AG04449 (cell line): Measurements from ENCODE around the gene WNT11.

Experiments
- CTCF ChIA-PET: fragments of 350-600 bp; formaldehyde crosslinking; extraction: SDS; loops from one replicate; lab custom pipeline; 2021; ENCODE audit warnings: antibody characterized with exemption; lab: Yijun Ruan, JAX
- POLR2A ChIA-PET: fragments of 400-600, 350-600 bp; formaldehyde crosslinking; extraction: SDS; loops from one replicate; lab custom pipeline; 2020; ENCODE audit warnings: antibody characterized with exemption, inconsistent platforms; lab: Yijun Ruan, JAX
- DNase-seq: peaks from one replicate; pipeline ENCODE4 v3.0.0-alpha.2; 2010; ENCODE audit warnings: low read depth, low spot score
- H3K4me3 ChIP-seq: 2 replicates; pipeline ENCODE4 v1.5.1; 2011; ENCODE audit warnings: low read depth, mild to moderate bottlenecking, control low read depth, low read length
- TF ChIP-seq, protein P1 (sequence below): IDR thresholded peaks from one replicate; pipeline ENCODE4 v1.5.1; 2011; ENCODE audit warnings: mild to moderate bottlenecking, moderate library complexity, low read length, control low read depth, inconsistent platforms; ENCODE audit not compliant: insufficient read depth; ENCODE audit errors: missing control alignments

WNT11 gene

DNA sequence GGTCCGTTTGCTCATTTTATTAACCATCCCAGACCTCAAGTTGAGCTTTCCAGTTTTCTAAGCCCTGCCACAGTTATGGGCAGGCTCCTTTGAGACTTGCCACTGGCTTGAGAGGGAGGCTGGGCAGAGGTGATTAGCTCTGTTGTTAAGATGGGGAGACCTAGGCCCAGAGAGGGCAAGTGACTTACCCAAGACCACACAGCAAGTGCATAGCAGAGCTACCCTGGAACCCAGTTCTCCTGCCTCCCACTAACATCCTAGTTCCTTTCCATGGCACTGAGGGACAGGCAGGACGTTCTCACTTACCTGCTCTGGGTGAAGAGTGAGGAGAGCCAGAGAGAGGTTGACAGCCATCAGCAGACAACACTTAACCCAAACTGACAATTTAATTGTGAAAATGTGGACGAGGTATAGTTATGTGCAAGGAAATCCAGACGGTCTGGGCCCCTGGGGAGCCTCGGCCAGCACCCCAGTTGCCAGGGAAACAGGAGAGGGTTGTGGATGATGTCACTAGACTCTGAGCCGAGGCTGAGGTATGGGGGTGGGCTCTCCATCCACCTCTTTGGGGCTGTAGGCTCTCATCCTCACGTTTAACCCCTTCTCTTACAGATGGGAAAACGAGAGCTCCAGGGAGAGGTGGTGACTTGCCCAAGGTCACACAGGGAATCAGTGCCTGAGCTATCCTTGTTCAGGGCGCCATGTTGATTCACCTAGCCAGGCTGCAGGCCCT, 12.3 kb upstream of the WNT11 start:
- no peak overlapping the region for H3K4me3 ChIP-seq
- TF ChIP-seq, protein P1, sequence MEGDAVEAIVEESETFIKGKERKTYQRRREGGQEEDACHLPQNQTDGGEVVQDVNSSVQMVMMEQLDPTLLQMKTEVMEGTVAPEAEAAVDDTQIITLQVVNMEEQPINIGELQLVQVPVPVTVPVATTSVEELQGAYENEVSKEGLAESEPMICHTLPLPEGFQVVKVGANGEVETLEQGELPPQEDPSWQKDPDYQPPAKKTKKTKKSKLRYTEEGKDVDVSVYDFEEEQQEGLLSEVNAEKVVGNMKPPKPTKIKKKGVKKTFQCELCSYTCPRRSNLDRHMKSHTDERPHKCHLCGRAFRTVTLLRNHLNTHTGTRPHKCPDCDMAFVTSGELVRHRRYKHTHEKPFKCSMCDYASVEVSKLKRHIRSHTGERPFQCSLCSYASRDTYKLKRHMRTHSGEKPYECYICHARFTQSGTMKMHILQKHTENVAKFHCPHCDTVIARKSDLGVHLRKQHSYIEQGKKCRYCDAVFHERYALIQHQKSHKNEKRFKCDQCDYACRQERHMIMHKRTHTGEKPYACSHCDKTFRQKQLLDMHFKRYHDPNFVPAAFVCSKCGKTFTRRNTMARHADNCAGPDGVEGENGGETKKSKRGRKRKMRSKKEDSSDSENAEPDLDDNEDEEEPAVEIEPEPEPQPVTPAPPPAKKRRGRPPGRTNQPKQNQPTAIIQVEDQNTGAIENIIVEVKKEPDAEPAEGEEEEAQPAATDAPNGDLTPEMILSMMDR: no peak
- ChIA-PET POLR2A (no interaction called here), CTCF (interaction anchor here (0.6 to 3.2 kb wide), 4 partner anchors 11 to 104 kb away, joined by 3 to 25 read pairs (median 8); no protein-coding TSS in a partner anchor)
- DNase-seq: no peak

DNA sequence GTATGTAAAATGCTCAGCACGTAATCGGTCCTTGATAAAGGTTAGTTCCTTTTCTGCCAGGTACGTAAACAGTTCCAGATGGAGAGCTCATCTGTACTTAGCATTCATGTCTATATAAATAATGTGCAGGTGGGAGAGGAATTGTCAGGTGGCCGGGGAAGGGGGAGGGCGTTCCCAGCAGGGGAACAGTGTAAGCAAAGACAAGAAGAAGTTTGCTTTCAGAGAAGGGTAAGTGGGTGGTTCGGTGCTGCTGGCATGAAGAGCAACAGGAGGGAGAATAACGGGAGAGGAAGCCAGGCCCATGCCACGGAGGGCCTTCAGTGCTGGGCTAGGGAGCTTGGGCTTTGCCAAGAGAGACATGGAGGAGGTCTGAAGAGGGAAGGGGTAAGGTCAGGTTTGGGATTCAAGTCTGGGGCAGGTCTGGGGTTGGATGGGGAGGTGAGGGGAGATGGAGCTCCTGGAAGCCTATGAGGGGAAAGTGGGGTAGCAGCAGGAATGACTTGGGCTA, 11.4 kb upstream of the WNT11 start:
- ChIA-PET CTCF (interaction anchor here (0.6 to 3.2 kb wide), 5 partner anchors 10 to 104 kb away, joined by 3 to 25 read pairs (median 11); no protein-coding TSS in a partner anchor), POLR2A (no interaction called here)

DNA sequence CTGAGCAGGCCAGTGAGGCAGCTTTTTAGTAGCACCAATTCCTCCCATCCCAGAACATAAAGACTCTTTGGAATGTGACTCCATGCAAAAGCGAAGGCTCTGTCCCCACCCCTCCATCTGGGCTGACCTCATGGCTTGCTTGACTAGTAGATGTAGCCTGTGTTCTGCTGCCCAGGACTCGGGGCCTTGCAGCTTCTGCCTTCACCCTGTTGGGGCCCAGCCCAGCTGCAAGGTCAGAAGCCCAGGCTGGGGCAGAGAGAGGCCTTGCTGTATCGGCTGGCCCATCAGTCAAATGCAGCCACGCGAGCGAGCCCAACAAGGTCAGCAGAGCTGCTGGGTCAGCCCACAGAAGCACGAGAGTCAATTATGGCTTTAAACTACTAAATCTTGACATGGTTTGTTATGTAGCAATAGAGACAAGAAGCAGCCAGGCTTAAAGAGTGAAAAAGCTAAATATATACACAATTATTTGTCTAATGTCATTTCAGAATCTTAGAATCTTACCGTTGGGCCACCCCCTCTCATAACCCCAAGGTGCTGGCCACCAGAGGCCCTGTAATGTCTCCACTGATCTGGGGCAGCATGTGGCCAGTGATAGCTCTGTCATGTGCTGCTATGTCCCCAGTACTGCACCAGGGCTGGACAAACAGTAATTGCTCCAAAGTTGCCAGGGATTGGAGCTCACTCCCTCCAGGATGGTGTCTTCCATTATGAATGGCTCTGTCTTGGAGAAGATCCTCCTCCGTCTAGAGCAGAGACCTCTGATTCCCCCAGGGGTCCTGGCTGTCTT, 10.4 kb upstream of the WNT11 start:
- no peak overlapping the region for H3K4me3 ChIP-seq
- DNase-seq: no peak
- CTCF ChIA-PET: interaction anchor here (1.2 to 3.2 kb wide), 3 partner anchors 9 to 319 kb away, joined by 3 to 12 read pairs (median 11); no protein-coding TSS in a partner anchor
- TF ChIP-seq, protein P1: no peak
- POLR2A ChIA-PET: no interaction called here

More for the DNA sequence above, 11.4 kb upstream of the WNT11 start:
- TF ChIP-seq, protein P1: no peak
- H3K4me3 ChIP-seq: no peak overlapping the region
- no peak for DNase-seq

DNA sequence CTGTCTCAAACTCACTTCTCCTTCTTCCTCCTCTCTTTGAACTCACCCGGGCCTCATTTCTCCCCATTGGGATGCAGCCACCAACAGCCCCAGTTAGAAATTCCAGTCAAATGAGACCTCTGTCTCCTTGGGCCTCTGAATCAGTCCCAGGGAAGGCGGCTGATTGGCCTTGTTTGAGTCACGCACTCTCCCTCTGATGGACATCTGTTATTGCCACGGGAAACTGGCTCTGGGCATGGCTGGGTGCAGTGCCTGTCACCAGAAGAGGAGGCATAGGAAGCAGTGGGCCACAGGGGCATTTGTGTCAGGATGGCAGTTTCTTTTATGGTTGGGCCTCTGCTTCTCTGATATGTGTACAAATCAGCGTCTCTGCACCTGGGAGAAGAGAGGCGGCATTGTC, 9.6 kb upstream of the WNT11 start:
- no peak overlapping the region for H3K4me3 ChIP-seq
- ChIA-PET POLR2A (no interaction called here), CTCF (interaction anchor here (1.2 to 2.7 kb wide), 2 partner anchors 8 to 319 kb away, joined by 3 to 11 read pairs; no protein-coding TSS in a partner anchor)
- DNase-seq: peak; percentile 29
- TF ChIP-seq, protein P1: no peak

DNA sequence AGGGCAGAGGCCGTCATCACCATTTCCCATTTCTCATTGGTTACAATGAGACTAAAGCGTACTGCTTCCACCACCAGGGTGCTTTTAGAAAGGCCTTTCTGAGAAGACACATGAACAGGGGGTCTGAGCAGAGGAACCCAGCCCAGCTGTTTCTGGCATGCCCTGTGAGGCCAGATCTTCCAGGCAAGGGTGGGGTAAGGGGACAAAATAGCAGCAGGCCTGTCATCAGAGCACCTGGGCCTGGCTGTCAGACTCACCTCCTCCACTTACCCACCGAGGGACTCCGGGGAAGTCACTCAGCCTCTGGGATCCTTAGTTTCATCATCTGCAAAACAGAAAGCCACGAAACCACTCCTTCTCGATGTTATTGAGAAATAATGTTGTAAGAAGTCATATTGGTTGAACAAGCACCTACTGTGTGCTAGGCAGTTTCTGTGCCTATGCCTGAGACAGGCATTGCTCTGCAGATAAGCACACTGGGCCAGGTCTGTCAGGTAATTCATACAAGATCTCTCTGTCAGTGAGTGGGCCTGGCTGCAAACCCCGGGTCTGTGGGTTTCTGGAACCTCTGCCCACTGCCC, 8.8 kb upstream of the WNT11 start:
- CTCF ChIA-PET: interaction anchor here (1.0 to 2.7 kb wide), 2 partner anchors 7 to 318 kb away, joined by 3 to 11 read pairs; no protein-coding TSS in a partner anchor
- POLR2A ChIA-PET: no interaction called here
- H3K4me3 ChIP-seq: no peak overlapping the region
- TF ChIP-seq, protein P1: no peak
- no peak for DNase-seq
